GM21447 (cell line): ENCODE results near the gene BLCAP.

Experiments
- ATAC-seq: cut with Tn5 transposase; IDR thresholded peaks from one replicate; pipeline ENCODE4 v1.9.1; 2021; ENCODE audit not compliant: unreplicated experiment

Gene BLCAP

GRCh38 chr20:37518059-37518458 lies 9.6 kb downstream of the BLCAP start:
- ATAC-seq, result no peak

- no peak for ATAC-seq
Measured at GRCh38 chr20:37516811-37517750, 10.6 kb downstream of the BLCAP start.

GRCh38 chr20:37515876-37516275 lies 11.8 kb downstream of the BLCAP start:
- ATAC-seq, result no peak

- no peak for ATAC-seq
Measured at GRCh38 chr20:37513779-37514359, 13.8 kb downstream of the BLCAP start.

- no peak for ATAC-seq
Measured at GRCh38 chr20:37511610-37512275, 15.9 kb downstream of the BLCAP start.

- no peak for ATAC-seq
Measured at GRCh38 chr20:37510226-37510625, 17.4 kb downstream of the BLCAP start.

- no peak for ATAC-seq
Measured at GRCh38 chr20:37506152-37506725, 21.4 kb downstream of the BLCAP start.

- ATAC-seq, result no peak
Measured at GRCh38 chr20:37505263-37506151, 22.2 kb downstream of the BLCAP start.

- no peak for ATAC-seq
Measured at GRCh38 chr20:37504404-37505096, 23.1 kb downstream of the BLCAP start.

GRCh38 chr20:37503256-37503927 lies 24.3 kb downstream of the BLCAP start:
- no peak for ATAC-seq

- no peak for ATAC-seq
Measured at GRCh38 chr20:37502654-37503053, 25.0 kb downstream of the BLCAP start.

GRCh38 chr20:37501940-37502339 lies 25.7 kb downstream of the BLCAP start:
- ATAC-seq, result no peak

GRCh38 chr20:37500311-37500710 lies 27.4 kb downstream of the BLCAP start:
- no peak for ATAC-seq

GRCh38 chr20:37498066-37498665 lies 29.5 kb downstream of the BLCAP start:
- ATAC-seq, result no peak

GRCh38 chr20:37494796-37495195 lies 32.9 kb downstream of the BLCAP start:
- ATAC-seq, result no peak

GRCh38 chr20:37494301-37494700 lies 33.4 kb downstream of the BLCAP start:
- no peak for ATAC-seq

GRCh38 chr20:37492945-37493344 lies 34.7 kb downstream of the BLCAP start:
- no peak for ATAC-seq

GRCh38 chr20:37492096-37492625 lies 35.5 kb downstream of the BLCAP start:
- no peak for ATAC-seq
